ENCODE data around the gene CFAP91.
"Not testable (repeated sequence)": the region's sequence is repeated elsewhere in the genome, so short reads cannot be mapped to it uniquely, and the experiment has no call there.

CFAP91 gene

GRCh38 chr3:119678209-119678608, 24.6 kb upstream of the CFAP91 start:
- not testable (repeated sequence) for DNase-seq

DNA sequence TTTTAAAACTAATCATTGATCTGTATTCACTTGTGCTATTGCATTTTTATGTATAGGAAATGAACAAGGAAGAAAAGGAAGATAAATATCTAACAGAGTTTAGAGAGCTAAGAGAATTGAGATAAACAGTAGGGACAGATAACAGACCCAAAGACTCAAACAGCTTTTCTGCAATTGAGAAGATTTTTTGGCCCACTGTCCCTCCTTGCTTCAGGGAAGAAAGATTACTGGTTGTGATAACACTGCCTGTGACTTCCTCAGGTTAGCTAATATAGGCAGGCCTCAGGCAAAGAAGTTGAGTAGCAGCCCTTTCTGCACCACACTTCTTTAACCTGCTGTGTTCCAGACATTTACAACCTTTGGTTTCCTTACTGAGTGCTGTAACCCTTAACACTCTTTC, 22.9 kb upstream of the CFAP91 start:
- no peak for DNase-seq

GRCh38 chr3:119681279-119681678, 21.5 kb upstream of the CFAP91 start:
- no peak for DNase-seq

- DNase-seq, result no peak
Observed at GRCh38 chr3:119683421-119683820, 19.4 kb upstream of the CFAP91 start.

- no peak for DNase-seq
Observed at GRCh38 chr3:119690043-119690656, 12.7 kb upstream of the CFAP91 start.

- no peak for DNase-seq
Observed at GRCh38 chr3:119695480-119695879, 7.3 kb upstream of the CFAP91 start.

DNA sequence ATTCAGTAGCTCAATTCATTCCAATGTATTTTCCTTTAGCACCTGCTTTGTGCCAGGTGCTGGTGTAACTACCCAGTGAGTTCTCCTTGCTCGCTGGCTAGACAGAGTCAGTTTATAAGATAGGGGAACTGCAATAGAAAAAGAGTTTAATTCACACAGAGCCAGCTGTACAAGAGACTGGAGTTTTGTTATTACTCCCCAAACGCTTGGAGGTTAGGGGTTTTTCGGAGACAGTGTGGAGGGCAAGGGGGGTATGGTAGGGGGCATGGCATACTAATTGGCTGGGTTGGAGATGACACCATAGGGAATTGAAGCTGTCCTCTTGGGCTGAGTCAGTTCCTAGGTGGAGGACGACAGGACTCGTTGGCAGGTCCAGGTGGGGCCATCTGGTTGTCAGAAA, 5.4 kb upstream of the CFAP91 start:
- no peak for DNase-seq

GRCh38 chr3:119700269-119700919, 2.4 kb upstream of the CFAP91 start:
- DNase-seq, result no peak

DNA sequence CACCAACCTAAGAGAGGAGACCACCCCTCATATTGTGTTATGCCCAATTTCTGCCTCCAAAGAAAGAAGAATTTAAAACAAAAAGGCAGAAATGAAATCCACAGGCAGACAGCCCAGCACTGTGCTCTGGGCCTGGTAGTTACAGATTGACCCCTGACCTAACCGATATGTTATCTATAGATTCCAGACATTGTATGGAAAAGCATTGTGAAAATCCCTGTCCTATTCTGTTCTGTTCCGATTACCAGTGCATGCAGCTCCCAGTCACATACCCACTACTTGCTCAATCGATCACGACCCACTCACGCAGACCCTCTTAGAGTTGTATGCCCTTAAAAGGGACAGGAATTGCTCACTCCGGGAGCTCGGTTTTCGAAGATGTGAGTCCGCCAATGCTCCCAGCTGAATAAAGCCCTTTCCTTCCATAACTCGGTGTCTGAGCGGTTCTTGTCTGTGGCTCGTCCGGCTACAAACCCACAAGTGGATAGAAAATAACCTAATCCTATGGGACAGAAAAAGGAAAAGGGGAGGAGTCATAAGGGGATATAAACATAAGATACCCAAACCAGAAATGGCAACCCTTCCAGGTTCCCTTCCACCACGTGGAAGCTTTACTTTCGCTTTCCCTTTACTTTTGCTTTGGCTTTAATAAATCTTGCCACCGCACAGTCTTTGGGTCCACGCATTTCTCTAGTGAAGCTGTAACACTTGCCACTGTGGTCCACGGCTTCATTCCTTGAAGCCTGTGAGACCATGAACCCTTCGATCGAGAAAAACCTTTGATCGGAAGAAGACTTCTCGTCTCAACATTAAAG, 1.7 kb upstream of the CFAP91 start:
- no peak for DNase-seq

DNA sequence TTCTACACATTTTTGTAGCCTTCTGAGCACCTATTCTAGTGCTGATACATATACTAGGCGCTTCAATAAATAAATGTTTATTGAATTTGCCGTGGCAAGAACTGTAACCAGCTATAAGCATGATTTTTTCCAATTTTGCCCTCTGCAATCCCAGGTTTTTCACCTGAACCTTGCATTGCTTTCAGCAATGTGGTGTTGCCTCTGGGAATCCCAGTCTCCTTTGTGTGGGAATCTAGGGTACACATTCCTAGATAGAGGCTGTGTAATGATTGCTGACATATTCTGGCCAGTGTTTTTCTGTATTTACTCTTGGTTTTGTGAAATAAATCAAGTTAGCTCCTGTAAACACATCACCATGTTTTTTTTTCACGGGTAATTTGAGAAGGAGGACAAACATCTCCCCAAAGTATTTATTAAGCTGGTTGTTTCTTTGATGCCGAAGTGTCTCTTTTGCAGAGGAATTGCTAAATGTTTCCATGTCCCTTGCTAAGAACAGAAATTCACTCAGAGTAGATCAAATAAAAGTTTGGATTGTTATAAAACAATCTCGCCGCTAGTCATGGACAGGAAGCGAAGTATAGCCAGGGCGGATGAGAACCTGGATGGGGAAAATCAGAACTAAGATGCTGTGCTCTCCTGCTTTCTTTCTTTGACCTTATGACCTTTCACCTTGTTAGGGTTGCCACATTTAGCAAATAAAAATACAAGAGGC, 1.2 kb downstream of the CFAP91 start:
- no peak for DNase-seq

DNA sequence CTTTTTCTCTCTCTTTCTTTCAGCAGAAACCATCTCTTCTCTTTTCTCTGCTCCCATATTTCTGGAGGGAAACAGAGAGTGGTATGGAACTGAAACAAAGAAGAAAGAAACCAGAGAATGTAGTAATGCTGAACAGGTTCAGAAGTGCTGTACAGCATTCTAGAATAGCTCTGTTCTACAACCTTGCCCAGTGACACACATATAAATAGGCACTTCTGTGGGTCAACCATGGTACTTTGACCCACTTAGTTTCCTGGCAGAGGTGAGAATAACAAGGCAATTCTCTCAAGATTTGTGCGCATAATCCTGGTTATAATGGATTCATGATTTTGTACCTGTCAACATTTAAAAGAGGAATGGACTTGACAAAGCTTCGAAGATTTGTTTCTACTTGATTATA, 12.3 kb downstream of the CFAP91 start:
- no peak for DNase-seq

DNA sequence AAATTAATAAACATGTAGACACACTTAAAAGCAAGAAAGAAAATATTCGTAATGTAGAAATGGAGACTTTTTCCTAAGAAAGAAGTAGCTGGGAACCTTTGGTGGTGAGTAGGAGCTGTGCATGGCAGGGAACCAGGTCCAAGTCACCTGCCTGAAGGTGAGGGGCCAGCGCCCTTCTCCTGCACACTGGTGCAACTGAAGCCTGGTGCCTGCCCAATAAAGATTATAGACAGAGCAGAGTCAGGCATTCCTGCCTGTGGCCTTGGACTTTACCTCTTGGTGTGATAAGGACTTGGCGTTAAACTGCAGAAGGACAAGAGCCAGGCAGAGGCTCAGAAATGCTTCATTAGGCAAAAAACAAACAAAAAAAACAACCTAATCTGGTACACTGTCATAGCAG, 14.2 kb downstream of the CFAP91 start:
- no peak for DNase-seq

GRCh38 chr3:119717520-119717919, 14.7 kb downstream of the CFAP91 start:
- no peak for DNase-seq

DNA sequence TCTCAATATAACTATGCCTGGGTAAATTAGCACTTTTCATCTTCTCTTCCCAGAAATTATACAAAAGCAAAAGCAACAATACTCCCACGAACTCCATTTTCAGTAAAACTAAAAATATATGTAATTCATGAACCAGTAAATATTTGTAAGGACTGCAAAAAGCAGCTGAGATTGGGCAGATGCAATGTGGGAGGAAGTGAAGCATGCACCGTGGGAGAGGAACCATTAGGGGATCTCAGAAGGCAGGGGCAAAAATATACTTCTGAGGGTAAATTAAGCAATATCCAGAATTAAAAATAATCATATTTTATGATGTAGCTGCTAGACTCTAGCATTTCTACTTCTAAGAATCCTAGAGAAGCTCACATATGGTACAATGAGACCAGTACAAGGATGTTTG, 20.2 kb downstream of the CFAP91 start:
- DNase-seq, result no peak

DNA sequence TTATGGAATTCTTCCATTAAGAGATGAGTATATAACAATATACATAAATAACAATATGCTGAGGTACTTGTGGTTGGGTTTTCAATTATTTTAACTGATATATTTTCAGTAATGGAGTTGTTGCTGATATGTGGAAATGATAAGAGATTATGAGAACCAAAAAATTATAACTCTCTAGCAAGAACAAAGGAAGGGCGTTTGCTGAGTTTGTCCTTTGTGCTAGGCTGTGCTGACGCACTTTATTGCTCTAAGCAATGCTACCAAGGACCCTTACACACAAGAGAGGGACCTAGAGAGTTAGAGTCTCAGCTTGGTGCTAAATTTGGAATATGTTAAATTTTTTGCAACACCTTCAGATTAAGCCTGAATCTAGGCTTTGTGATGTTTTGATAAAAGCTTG, 24.1 kb downstream of the CFAP91 start:
- DNase-seq, result no peak

- no peak for DNase-seq
Observed at GRCh38 chr3:119729996-119730395, 27.2 kb downstream of the CFAP91 start.

DNA sequence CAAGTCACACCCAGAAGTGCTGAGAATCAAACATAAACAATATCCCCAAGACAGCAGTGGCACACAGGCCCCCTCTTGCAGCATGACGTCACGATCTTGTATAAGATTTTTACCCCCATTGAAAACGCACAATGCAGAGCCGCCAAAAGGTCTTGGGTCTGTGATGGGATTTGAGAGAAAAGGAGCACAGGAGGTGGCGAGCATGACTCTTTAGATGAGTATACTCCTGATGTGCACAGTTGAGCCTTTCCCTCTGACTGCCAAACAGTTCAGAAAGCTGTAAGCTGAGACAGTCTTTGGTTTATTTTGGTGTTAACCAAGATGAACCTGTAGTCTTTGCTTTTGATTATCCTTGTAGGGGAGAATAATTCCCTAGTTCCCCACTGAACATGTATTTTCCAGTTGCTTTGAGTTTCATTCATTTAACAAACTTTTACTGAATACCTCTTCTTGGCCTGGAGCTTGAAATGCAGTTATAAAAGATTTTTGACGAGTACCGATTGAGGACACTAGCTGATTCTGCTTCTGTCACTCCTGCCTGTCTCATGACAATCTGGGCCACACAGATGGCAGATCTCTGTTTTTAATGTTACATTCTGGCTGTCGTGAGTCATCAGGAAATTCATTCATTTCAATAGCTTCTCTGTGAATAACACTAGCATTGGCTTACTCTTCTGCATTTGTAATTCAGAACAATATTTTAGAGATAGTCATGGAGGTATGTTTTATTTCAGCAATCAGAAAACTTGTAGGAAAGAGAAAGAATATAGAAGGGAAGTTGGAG, 28.9 kb downstream of the CFAP91 start:
- DNase-seq, result no peak

GRCh38 chr3:119733812-119734211, 31.0 kb downstream of the CFAP91 start:
- no peak for DNase-seq

- DNase-seq, result no peak
Observed at GRCh38 chr3:119738741-119739140, 35.9 kb downstream of the CFAP91 start.

DNA sequence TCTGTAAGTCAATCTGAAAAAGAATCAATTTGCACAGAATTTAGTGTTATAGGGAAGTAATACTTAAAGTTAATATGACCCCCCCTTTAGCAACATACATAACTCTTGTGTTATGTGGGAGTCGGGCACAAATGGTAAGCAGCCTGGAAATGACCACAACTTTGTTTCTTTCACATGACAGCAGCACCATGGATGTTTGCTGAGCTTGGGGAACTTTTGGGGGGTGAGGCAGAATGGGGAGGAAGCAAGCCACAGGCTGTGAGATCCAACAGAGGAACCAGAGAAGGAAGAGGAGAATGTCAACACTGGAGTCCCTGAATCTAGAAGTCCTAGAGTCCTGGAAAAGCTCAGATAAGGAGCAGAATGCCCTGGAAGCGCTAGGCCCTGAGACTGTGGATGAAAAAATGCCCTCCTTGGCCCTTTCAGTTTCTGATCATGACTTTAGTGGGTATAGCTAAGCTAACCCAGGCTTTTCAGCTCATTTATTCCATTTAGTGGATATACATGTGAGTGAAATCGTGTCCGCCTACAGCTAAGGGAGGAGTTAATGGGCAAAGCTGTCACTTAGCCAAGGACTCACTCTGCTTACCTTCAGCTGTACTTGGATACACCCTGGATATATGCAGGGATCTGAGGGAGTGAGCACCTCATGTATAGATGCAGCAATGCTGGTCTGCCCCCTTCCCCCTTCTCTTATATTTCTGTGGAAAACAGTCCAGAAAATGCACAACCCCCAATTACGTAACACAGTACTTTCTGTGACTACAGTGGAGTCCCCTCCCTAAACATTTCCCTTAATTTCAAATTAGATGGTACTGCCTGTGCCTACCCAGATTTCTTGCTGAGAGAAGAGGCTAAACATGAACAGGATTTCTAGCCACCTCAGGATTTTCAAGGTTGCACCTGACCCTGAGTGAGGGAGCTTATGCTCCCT, 39.1 kb downstream of the CFAP91 start:
- DNase-seq, result no peak

- no peak for DNase-seq
Observed at GRCh38 chr3:119743921-119744320, 41.1 kb downstream of the CFAP91 start.

GRCh38 chr3:119745942-119746341, 43.1 kb downstream of the CFAP91 start:
- no peak for DNase-seq

All from NCI-H510A treated with DMSO at 0.1 percent for 48 hours (cell line).